ENCODE data around the gene SPR. TPM values are rescaled to one million over a fixed set of nuclear protein-coding genes. Genes with fewer than 3 reads are reported as not detected.

The SPR gene
- total RNA-seq, 1 experiment from 2014 or later = 18.1 TPM

DNA sequence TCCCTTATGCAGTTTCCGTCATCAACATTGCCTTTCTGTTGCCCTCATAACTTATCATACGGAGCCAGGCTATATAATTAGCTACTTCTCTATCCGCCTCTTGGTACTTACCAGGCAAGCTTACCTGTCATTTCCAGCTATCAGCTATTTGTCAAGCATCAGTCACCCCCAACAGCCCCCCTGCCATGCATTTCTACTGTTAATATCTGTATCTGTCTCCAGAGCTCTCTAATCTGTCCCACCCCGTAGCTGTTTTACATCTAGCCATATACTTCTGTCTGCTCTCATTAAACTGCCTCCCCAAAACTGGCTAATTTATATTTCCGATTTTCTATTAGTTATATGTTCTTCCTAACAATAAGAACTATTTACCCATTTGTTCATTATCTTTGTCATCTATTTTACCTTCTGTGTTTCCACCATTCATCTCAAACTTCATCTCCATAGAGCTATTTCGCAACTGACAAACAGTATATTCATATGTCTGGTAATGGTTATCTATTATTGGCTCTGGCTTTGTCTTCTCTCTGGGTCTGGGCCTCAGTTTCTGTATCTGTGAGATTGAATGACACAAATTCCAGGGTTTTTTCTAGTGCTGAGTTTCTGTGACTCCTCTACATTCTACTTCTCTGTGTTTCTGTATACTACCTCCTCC is 39.7 kb downstream of the SPR start:
- Mint-ChIP-seq H3K27me3 (ENCODE audit: insufficient read depth, unreplicated experiment) (peaks cover 25% of the 10 kb centered on the region), H3K36me3 (ENCODE audit: insufficient read depth, unreplicated experiment) (no peaks in the 10 kb centered on the region), H3K9me3 (ENCODE audit: unreplicated experiment) (no peaks in the 10 kb centered on the region), H3K27ac (ENCODE audit: low read depth, unreplicated experiment) (no peak overlapping the region), H3K4me1 (ENCODE audit: insufficient read depth, unreplicated experiment) (no peaks in the 10 kb centered on the region), H3K4me3 (ENCODE audit: unreplicated experiment) (no peak overlapping the region)
- intact Hi-C loops (cut with micrococcal nuclease) = no loop called here
- TF ChIP-seq, protein P1, sequence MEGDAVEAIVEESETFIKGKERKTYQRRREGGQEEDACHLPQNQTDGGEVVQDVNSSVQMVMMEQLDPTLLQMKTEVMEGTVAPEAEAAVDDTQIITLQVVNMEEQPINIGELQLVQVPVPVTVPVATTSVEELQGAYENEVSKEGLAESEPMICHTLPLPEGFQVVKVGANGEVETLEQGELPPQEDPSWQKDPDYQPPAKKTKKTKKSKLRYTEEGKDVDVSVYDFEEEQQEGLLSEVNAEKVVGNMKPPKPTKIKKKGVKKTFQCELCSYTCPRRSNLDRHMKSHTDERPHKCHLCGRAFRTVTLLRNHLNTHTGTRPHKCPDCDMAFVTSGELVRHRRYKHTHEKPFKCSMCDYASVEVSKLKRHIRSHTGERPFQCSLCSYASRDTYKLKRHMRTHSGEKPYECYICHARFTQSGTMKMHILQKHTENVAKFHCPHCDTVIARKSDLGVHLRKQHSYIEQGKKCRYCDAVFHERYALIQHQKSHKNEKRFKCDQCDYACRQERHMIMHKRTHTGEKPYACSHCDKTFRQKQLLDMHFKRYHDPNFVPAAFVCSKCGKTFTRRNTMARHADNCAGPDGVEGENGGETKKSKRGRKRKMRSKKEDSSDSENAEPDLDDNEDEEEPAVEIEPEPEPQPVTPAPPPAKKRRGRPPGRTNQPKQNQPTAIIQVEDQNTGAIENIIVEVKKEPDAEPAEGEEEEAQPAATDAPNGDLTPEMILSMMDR (IDR thresholded peaks at IDR 0.05; ENCODE audit: unreplicated experiment) = no peak
- DNase-seq (ENCODE audit: unreplicated experiment) = no peak
- no TSS peak for BruUV-seq (replicated peaks)
- CTCF ChIA-PET = interaction anchor here (0.6 to 2.7 kb wide), 6 partner anchors 8 to 250 kb away, joined by 3 to 9 read pairs (median 7); no protein-coding TSS in a partner anchor
- POLR2A ChIA-PET = interaction anchor here (1.0 to 1.3 kb wide), 2 partner anchors 9 to 11 kb away, joined by 3 read pairs; no protein-coding TSS in a partner anchor

DNA sequence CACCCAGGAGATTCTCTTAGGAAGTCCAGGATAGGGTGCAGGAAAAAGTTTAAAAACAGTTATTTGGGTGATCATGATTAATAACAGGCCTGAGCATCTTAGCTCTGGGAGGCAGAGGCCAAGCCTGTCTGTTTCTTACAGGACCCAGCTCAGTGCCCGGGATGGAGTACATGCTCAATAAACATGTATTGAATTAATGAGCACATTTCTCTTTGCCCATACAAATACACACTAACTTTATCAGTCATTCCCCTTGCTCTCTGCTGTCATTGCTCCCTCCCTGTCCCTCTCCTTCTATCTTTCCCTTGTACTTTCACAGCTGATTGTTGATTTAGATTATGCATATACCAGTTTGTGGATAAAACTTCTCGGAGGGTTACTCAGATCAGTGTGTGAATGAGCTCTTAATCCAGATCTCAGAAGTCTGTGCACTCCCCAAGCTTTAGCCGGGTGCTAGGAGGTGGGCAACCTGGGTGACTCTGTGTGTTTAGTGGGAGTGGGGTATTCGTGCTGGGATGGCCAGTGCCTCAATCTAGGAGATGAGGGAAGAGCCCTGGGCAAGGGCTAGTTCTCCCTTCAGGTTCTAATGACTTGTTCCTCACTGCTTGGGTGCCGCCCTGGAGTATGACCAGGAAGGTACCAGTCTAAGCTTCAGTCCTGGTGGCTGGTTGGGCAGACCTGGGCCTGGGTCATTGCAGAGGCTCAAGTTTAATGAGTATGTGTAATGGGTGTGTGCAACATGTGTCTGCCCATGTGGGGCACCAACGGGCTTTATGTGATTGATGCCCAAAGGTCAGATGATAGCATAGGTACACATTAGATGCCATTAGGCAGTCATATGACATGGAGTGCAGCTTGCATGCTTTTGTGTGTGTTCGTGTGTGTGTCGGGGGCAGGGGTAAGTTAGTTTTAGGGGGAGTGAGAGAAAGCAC is 40.7 kb downstream of the SPR start:
- Mint-ChIP-seq H3K4me1 (ENCODE audit: insufficient read depth, unreplicated experiment) (no peaks in the 10 kb centered on the region), H3K36me3 (ENCODE audit: insufficient read depth, unreplicated experiment) (no peaks in the 10 kb centered on the region), H3K4me3 (ENCODE audit: unreplicated experiment) (no peak overlapping the region), H3K9me3 (ENCODE audit: unreplicated experiment) (no peaks in the 10 kb centered on the region), H3K27ac (ENCODE audit: low read depth, unreplicated experiment) (no peak overlapping the region), H3K27me3 (ENCODE audit: insufficient read depth, unreplicated experiment) (peaks cover 16% of the 10 kb centered on the region)
- TF ChIP-seq, protein P1 (IDR thresholded peaks at IDR 0.05; ENCODE audit: unreplicated experiment) = no peak
- no peak for DNase-seq (ENCODE audit: unreplicated experiment)
- ChIA-PET POLR2A (interaction anchor here (1.3 kb wide), 1 partner anchor 10 kb away, joined by 3 read pairs; no protein-coding TSS in a partner anchor), CTCF (interaction anchor here (0.5 to 2.7 kb wide), 6 partner anchors 14 to 228 kb away, joined by 3 to 8 read pairs (median 4); no protein-coding TSS in a partner anchor)
- no TSS peak for BruUV-seq (replicated peaks)
- intact Hi-C loops (cut with micrococcal nuclease) = no loop called here

DNA sequence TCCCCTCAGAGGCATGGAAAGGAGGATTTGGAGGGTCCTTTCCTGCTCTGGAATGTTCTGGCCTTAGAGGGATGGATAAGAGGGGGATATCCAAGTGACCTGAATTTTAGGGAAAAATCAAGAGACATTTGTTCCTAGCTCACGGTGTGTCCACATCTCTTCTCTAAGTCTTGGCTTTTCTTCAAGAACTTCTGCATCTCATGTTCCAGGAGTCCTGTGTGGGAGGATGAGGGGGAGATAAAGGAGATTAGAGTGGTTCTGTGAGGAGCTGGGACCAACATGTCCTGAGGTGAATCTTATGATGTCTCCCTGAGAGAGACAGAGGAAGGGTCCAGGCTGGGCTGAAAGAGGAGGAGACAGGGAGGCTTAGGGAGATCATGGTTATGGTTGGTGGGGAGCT is 41.8 kb downstream of the SPR start:
- TF ChIP-seq, protein P1 (IDR thresholded peaks at IDR 0.05; ENCODE audit: unreplicated experiment) = no peak
- no peaks in the 10 kb centered on the region for H3K36me3 Mint-ChIP-seq (ENCODE audit: insufficient read depth, unreplicated experiment)
- BruUV-seq (replicated peaks) = no TSS peak
- H3K4me3 Mint-ChIP-seq (ENCODE audit: unreplicated experiment) = no peak overlapping the region
- H3K9me3 Mint-ChIP-seq (ENCODE audit: unreplicated experiment) = no peaks in the 10 kb centered on the region
- DNase-seq (ENCODE audit: unreplicated experiment) = no peak
- ChIA-PET POLR2A (no interaction called here), CTCF (interaction anchor here (1.2 to 2.7 kb wide), 4 partner anchors 18 to 227 kb away, joined by 3 to 8 read pairs (median 4); no protein-coding TSS in a partner anchor)
- H3K27me3 Mint-ChIP-seq (ENCODE audit: insufficient read depth, unreplicated experiment) = peaks cover 4% of the 10 kb centered on the region
- no peaks in the 10 kb centered on the region for H3K4me1 Mint-ChIP-seq (ENCODE audit: insufficient read depth, unreplicated experiment)
- H3K27ac Mint-ChIP-seq (ENCODE audit: low read depth, unreplicated experiment) = no peak overlapping the region
- intact Hi-C loops (cut with micrococcal nuclease) = no loop called here

Data from MCF 10A (cell line).